Mucosa of descending colon (tissue), 3 donors: ENCODE data around the gene AIP. TPM values are rescaled to one million over a fixed set of nuclear protein-coding genes. Genes with fewer than 3 reads are reported as not detected.

Experiments
- ATAC-seq: fragments of 200-7000 bp; cut with Tn5 transposase; one replicate; pipeline ENCODE4 v1.9.1; 2020; ENCODE audit warnings: mild to moderate bottlenecking, moderate library complexity
- DNase-seq, 3 donors: peaks; one replicate each; pipeline ENCODE4 v3.0.0-alpha.2; 2020
- H3K36me3 ChIP-seq: fragments of 200-600 bp; one replicate; pipeline ENCODE4 v1.8.0; 2021; ENCODE audit warnings: low read depth, mild to moderate bottlenecking
- H3K4me1 ChIP-seq: fragments of 200-600 bp; one replicate; pipeline ENCODE4 v1.8.0; 2021; ENCODE audit warnings: low read depth, mild to moderate bottlenecking
- H3K4me3 ChIP-seq: fragments of 200-600 bp; one replicate; pipeline ENCODE4 v1.8.0; 2021; ENCODE audit warnings: mild to moderate bottlenecking
- H3K9me3 ChIP-seq: fragments of 200-600 bp; one replicate; pipeline ENCODE4 v1.8.0; 2021; ENCODE audit warnings: mild to moderate bottlenecking
- CTCF ChIP-seq: fragments of 200-600 bp; IDR thresholded peaks from one replicate; pipeline ENCODE4 v1.8.0; 2022; ENCODE audit warnings: antibody characterized with exemption, mild to moderate bottlenecking
- intact Hi-C, 2 donors: fragments of 100-400 bp; cut with DNase I in 1 of 2; cut with micrococcal nuclease in 1 of 2; formaldehyde crosslinking; loops; one replicate each; pipeline versions ENCODE4 v1.11.0 to v1.11.1; 2022; cut with DNase I, micrococcal nuclease
- total RNA-seq, 3 donors: library from RNA; stranded (reverse); fragmentation: NEBNext Ultra II Directional in 2 of 3; extraction: Animal tissue kit (Norgen Biotek cat#: 25700) in 2 of 3; gene quantifications; one replicate each; pipeline versions ENCODE4 v1.2.1 to v1.2.4, GENCODE V29; 2021 to 2023
- donor health status: DM: no; HTN: no; CAD: no; lungs with moderate emphysema.
- donor health status: DM: no; HTN: no; CAD: no.
- donor health status: DM: no; HTN: yes; CAD: no.

AIP gene
- total RNA-seq, 3 donors from 2014 or later = 33.7 to 84.9 (median 52.2) TPM

GRCh38 chr11:67516806-67517205 is 34.0 kb downstream of the AIP start:
- Histone ChIP-seq H3K36me3 (no peaks in the 10 kb centered on the region), H3K4me1 (no peaks in the 10 kb centered on the region), H3K4me3 (no peak overlapping the region), H3K9me3 (no peaks in the 10 kb centered on the region)
- intact Hi-C loops = no loop called here
- ATAC-seq (no peak), DNase-seq (peak in 1 of 3 donors; percentile 40)
- TF ChIP-seq CTCF = no peak

- TF ChIP-seq CTCF = no peak
- H3K4me3 ChIP-seq = no peak overlapping the region
- no peaks in the 10 kb centered on the region for H3K9me3 ChIP-seq
- H3K36me3 ChIP-seq = no peaks in the 10 kb centered on the region
- intact Hi-C loops = no loop called here
- no peak for DNase-seq
- H3K4me1 ChIP-seq = no peaks in the 10 kb centered on the region
- ATAC-seq = peak; percentile 47
Observed at GRCh38 chr11:67517784-67518552, 35.1 kb downstream of the AIP start.

GRCh38 chr11:67519726-67520125 is 36.9 kb downstream of the AIP start:
- intact Hi-C loops = no loop called here
- Histone ChIP-seq H3K9me3 (no peaks in the 10 kb centered on the region), H3K36me3 (no peaks in the 10 kb centered on the region), H3K4me1 (no peaks in the 10 kb centered on the region), H3K4me3 (no peak overlapping the region)
- no peak for TF ChIP-seq CTCF
- ATAC-seq (no peak), DNase-seq (peak in 1 of 3 donors; percentile 47)

GRCh38 chr11:67520856-67521824 is 38.3 kb downstream of the AIP start:
- Histone ChIP-seq H3K4me1 (peaks cover 7% of the 10 kb centered on the region), H3K36me3 (no peaks in the 10 kb centered on the region), H3K9me3 (no peaks in the 10 kb centered on the region), H3K4me3 (no peak overlapping the region)
- TF ChIP-seq CTCF = no peak
- ATAC-seq (no peak), DNase-seq (no peak)
- intact Hi-C loops = no loop called here

- intact Hi-C loops = no loop called here
- DNase-seq = no peak
- Histone ChIP-seq H3K4me1 (peaks cover 7% of the 10 kb centered on the region), H3K4me3 (no peak overlapping the region), H3K9me3 (no peaks in the 10 kb centered on the region), H3K36me3 (no peaks in the 10 kb centered on the region)
- no peak for TF ChIP-seq CTCF
- no peak for ATAC-seq
Observed at GRCh38 chr11:67521924-67522323, 39.1 kb downstream of the AIP start.
